NCI-H2196 treated with DMSO at 0.1 percent for 48 hours (cell line): ENCODE data around the gene MIEF1.
A peak's percentile ranks its signal among the peaks of the same experiment; 100 is the strongest.
"Not testable (repeated sequence)": the region's sequence is repeated elsewhere in the genome, so short reads cannot be mapped to it uniquely, and the experiment has no call there.

Source experiments
- DNase-seq: peaks from one replicate; lab custom pipeline; 2025; ENCODE audit not compliant: unreplicated experiment; lab: John Stamatoyannopoulos, UW

The MIEF1 gene

DNA sequence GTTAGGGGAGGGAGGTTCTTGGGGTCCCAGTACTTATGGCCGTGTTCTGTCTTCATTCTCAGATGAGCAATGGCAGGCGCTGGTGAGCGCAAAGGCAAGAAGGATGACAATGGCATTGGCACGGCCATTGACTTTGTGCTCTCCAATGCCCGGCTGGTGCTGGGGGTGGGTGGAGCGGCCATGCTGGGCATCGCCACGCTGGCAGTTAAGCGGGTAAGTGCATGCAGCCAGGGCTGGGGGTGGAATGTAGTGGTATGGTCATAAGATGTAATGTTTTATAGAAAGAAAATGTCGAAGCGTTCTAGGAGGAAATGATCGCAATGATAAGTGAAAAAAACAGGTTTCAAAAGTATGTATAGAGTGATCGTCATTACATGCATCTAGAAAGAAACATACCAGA, 9.1 kb downstream of the MIEF1 start:
- DNase-seq = no peak

DNA sequence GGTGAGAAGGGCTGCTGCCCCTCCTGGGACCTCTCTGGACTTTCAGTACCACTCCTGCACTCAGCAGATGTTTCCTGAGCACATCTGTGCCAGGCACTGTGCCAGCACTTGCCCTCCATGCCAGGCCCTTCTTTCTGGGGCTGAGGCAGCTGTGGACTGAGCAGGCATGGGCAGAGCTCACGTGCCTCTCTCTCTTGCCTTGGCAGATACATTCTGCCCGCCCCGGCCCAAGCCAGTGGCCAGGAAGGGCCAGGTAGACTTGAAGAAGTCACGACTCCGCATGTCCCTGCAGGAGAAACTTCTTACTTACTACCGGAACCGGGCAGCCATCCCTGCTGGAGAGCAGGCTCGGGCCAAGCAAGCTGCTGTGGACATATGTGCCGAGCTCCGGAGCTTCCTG, 9.9 kb downstream of the MIEF1 start:
- no peak for DNase-seq

DNA sequence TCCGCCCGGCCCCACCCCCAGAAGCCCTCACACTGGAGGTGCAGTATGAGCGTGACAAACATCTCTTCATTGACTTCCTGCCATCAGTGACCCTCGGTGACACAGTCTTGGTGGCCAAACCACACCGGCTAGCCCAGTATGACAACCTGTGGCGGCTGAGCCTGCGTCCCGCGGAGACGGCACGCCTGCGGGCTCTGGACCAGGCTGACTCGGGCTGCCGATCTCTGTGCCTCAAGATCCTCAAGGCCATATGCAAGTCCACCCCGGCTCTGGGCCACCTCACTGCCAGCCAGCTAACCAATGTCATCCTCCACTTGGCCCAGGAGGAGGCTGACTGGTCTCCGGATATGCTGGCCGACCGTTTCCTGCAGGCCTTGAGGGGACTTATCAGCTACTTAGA, 11.7 kb downstream of the MIEF1 start:
- no peak for DNase-seq

DNA sequence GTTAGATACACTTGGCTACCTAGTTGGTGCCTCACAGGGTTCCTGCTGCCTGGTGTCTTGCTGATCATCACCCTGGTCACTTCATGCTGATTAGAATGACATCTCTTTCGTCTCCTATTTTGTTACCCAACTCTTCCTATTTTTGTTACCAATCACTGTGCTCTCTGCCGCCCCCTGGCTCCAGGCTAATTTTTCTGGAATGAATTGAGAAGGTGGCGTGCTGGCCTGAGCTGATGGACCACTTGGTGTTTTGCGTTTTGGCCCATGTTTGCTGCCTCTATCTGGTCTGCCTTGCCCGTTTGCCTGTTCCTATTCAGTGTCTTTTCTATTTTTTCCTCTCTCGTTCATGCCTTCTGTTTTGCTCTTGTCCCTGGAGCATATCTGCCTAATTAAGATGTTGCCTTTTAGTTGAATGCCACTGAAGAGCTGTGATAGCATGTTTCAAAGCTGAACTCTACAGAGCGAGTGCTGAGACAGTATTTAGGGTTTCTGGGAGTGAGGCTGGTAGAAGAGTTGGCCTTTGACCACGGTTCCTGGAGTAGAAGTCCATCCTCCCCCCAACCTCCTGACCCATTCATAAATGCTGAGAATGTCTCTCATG, 12.4 kb downstream of the MIEF1 start:
- DNase-seq = no peak

DNA sequence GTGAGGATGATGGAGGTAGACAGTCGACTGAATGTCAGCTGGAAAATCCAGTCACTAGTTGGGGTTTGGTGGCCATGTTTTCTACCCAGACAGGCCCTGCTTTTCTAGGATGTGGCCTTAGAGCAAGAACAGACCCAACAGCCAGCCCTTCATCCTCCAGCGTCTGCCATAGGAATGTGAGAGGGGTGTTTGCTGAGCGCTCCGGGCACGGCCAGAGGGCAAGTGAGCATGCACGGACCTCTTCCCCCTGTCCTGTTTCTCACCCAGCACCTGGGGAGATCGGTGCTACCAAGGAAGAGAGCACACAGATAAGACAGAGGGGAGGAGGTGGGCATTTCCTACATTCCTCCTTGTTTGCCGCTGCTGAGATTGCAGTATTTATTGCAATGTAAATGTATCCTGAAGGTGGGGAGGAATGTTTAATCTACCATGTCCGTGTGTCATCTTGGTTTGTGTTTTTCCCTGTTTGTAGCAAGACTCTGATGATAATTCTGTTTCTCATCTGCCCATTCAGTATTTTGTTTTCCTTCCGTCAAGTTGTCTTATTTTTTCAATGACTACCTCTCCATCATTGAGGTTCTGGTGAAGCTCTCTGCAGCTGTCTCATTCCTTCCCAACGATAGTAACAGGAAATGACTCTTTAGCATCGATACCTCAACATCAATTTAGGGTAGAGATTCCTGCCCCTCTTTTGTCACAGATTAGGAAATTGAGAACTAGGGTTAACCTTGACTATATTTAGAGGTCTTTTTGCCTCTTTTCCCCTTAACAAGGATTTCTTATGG, 13.4 kb downstream of the MIEF1 start:
- DNase-seq = no peak

DNA sequence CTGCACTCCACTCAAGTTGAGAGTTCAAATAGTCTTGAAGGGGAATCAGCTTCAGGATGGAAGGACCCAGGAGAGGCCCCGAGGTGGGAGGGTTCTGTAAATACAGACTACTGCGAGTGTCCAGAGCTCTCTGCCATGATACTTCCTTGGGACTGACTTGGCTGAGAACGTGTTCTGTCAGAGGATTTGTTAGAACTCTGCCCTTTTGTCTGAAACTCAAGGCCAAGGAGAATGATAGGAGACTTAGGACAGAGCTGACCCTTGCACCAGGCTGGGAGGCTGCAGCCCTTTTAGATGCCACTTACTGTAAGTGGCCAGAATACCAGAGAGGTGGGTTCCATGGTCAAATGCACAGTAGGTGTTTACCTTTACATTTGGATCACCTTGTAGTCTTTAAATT, 15.4 kb downstream of the MIEF1 start:
- DNase-seq = no peak

DNA sequence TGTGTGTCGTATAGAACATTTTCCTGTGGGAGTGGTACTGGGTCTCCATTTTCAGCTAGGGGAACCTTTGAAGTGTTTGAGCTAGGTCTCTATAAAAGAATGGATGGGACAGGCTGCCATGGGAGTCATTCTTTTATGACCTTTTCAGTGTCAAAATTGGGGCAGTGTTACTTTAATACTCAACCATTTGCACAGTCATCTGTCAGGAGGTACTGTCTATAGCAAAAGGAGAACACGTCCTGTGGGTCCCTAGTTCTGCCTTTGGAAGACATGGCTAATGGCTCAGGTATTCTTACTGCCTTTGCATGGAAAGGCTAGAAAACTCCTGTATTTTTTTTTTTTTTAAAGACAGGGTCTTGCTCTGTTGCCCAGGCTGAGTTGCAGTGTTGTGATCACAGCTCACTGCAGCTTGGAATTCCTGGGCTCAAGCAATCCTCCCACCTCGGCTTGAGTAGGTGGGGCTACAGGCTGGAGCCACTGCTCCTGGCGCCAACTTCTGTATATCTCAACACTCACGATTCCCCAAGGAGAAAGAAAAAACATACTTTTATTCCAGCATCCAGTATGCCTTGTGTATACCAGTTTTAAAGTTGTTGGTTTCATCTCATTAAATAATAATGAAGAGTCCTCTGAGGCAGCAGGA, 16.2 kb downstream of the MIEF1 start:
- DNase-seq = no peak

DNA sequence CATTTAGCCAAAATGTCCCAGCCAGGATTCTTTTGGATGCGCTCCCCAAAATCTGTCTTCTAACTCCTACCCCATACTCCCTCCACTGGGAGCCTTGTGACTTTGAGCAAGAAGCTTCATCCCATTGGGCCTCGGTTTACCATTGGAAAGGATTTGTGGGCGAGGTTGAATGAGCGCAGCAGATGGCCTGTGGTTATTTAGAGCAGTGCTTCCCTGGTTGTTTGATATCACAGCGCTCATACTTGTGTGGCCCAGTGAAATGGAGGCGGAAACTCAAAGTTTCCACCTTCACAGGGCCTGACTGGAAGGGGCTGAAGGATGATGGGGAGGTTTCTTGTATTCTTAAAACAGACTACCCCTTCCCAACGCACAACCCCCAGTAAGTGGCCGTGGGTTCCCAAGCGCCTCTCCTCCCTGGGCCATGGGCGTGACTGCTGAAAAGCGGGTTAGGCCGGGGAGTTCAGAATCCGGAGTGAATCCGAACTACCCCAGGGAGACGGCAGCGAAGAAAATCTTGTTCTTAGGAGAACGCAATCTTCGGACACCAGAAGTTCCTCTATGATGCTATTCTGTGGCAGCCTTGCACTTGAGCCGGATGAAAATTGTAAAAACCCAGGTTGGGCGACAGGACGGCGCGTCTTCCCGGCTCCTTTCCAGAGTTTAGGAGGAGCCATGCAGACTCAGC, 17.0 kb downstream of the MIEF1 start:
- no peak for DNase-seq

DNA sequence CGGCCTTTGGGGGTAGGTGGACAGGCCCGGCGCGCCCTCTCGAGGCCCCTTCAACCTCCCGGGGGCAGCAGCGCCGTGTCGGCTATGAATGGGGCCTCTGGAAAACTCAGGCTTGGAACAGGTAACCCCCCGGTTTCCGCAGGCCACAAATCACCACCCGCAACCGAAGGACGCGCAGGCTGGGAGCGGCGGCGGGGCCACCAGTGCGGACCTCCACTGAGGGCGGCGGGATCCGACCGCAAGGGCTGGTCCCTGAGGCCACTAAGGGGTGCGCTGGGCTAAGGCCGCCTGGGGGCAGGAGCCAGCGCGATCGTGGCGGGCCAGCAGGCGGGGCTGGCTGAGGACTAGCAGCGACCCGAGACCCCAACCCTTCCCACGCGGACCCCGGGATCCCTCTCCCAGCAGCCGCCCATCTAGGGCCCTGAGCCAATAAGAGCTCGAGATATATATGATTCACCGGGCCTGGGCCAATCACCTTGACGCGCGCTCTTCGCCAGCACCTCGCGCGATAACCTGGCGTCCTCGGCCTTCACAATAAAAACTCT, 17.7 kb downstream of the MIEF1 start:
- peak; percentile 87 for DNase-seq

DNA sequence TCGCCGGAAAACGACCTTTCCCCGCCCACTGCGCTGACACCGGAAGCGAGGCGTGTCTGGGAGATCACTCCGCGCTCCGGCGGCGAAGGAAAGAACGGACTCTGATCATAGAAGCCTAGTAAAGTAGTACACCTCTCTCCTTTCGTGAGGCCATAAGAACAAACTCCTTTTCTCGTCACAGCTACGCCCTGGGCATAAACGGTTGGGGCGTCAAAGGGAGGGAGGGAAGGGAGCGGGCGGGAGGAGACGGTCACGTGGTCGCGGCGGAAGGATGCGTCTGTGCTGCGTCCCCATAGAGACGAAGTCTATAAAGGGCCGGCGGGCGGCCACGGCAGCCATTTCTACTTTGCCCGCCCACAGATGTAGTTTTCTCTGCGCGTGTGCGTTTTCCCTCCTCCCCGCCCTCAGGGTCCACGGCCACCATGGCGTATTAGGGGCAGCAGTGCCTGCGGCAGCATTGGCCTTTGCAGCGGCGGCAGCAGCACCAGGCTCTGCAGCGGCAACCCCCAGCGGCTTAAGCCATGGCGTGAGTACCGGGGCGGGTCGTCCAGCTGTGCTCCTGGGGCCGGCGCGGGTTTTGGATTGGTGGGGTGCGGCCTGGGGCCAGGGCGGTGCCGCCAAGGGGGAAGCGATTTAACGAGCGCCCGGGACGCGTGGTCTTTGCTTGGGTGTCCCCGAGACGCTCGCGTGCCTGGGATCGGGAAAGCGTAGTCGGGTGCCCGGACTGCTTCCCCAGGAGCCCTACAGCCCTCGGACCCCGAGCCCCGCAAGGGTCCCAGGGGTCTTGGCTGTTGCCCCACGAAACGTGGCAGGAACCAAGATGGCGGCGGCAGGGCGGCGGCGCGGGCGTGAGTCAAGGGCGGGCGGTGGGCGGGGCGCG, 18.4 kb downstream of the MIEF1 start, which contains the start of gene ATF4:
ATF4 (plus strand) TSS at position 337 of the 880 bp plus-strand sequence. CDS start 884 bp downstream, outside the sequence.
- peak; percentile 60 for DNase-seq

DNA sequence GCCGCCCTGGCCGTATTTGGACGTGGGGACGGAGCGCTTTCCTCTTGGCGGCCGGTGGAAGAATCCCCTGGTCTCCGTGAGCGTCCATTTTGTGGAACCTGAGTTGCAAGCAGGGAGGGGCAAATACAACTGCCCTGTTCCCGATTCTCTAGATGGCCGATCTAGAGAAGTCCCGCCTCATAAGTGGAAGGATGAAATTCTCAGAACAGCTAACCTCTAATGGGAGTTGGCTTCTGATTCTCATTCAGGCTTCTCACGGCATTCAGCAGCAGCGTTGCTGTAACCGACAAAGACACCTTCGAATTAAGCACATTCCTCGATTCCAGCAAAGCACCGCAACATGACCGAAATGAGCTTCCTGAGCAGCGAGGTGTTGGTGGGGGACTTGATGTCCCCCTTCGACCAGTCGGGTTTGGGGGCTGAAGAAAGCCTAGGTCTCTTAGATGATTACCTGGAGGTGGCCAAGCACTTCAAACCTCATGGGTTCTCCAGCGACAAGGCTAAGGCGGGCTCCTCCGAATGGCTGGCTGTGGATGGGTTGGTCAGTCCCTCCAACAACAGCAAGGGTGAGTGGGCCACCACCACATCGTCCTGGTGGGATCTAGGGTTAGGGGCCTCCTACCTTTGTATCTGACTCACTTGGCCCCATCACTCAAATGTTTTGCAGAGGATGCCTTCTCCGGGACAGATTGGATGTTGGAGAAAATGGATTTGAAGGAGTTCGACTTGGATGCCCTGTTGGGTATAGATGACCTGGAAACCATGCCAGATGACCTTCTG, 19.2 kb downstream of the MIEF1 start:
- DNase-seq = peak; percentile 32

DNA sequence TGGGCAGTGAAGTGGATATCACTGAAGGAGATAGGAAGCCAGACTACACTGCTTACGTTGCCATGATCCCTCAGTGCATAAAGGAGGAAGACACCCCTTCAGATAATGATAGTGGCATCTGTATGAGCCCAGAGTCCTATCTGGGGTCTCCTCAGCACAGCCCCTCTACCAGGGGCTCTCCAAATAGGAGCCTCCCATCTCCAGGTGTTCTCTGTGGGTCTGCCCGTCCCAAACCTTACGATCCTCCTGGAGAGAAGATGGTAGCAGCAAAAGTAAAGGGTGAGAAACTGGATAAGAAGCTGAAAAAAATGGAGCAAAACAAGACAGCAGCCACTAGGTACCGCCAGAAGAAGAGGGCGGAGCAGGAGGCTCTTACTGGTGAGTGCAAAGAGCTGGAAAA, 20.0 kb downstream of the MIEF1 start:
- DNase-seq = not testable (repeated sequence)

DNA sequence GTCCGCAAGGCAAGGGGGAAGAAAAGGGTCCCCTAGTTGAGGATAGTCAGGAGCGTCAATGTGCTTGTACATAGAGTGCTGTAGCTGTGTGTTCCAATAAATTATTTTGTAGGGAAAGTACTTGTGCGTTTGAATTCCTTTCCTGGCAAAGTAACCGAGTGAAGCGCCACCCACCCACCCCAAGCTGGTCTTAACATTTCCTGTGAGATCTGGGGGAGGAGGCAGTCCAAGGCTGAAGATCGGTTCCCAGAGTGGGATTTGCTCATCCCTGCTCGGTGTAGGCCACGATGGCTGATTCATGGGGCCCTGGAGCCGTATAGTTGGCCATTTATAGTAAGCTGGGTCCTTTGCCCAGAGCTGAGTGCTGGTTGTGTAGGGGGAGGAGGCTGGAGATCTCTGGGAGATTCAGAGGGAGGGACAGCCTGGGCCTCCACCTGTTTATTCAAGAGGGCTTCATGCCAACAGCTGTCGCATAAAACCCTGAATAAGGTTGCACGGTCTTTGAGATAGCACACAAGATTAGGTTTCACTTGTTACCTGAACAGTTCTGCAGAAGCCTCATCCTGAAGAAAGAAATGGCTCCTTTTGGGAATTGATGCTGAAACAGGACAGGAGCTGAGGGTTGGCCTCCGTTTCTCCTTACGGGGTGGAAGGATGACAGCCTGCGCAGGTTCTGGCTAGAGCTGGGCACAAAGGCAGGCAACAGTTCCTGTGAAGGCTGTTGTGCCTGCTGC, 20.6 kb downstream of the MIEF1 start:
- DNase-seq = no peak

DNA sequence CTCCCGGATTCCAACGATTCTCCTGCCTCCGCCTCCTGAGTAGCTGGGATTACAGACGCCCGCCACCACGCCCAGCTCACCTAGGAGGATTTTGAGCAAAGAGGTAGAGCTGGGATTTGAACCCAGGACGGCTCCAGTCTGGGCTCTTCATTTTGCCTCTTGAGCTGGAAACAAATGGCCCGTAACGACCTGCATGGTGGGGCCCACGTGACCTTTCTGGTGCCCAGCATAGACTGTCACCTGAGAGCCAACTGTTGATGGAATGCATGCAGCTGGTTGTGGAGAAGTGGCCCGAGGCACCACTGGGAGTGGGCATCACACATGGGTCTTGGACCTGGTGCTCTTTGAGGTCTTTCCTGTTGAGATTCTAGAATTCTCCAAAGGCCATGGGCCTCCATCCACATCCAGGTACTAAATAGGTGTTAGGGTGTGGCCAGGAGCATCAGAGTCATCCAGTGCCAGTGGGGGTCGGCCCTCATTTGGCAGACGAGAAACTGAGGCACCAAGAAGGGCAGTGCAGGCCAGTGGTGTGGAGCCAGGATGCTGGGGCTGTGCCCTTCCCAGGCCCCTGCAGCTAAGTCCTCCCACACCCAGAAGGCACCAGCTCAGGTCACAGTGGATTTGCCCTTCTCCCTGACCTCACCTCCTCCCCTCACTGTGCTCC, 22.1 kb downstream of the MIEF1 start:
- no peak for DNase-seq

DNA sequence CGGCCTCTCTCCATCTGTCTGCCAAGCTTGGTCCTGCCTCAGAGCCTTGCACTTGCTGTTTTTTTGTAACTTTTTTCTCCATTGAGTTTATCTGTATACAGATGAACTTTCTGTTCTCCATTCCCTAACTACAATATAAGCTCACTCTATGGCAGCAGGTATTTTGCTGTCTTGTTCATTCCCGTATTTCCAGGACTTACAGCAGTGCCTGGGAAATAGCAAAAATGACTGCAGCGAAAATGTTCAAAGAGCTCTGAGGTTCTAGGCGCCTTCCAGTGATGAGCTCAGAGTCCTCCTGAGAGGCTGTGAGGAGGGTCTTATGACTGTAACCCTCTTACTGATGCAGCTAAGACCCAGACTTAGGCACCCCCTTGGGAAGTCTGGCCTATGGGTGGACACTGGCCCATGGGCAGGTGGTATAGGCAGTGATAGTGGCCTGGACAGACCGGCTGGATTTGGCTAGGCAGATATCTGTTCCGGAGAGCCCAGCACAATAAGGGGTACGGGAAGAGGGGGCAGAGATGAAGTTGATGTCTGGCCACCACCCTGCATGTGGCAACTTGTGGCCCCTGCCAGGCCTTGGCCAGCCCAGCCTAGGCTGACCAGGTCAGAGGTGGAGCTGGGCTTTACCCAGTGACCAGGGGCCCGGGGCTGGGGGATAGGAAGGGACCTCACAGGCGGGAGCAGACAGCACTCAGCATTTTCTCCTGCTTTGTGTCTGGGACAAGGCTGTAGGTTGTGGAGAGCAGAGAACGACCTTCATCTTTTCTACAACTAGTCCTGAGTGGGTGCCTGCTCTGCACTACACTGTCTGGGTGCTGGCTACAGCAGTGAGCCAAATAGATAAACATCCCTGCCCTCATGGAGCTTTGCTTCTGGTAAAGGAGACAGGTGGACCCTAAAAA, 22.9 kb downstream of the MIEF1 start:
- no peak for DNase-seq

DNA sequence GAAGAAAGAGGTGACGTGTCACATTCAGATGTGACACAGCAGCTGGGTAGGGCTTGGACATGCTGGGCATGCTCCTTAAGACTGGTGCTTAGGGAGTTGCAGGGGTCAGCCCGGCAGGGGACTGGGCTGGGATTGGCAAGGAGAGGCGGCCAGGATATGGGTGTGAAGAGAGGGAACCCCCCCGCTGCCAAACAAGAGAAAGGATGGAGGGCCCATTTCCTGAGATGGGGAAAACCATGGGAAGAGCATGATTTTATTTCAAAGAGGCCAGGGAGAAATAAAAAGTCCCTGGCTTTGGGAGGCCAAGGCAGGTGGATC, 23.5 kb downstream of the MIEF1 start:
- no peak for DNase-seq

DNA sequence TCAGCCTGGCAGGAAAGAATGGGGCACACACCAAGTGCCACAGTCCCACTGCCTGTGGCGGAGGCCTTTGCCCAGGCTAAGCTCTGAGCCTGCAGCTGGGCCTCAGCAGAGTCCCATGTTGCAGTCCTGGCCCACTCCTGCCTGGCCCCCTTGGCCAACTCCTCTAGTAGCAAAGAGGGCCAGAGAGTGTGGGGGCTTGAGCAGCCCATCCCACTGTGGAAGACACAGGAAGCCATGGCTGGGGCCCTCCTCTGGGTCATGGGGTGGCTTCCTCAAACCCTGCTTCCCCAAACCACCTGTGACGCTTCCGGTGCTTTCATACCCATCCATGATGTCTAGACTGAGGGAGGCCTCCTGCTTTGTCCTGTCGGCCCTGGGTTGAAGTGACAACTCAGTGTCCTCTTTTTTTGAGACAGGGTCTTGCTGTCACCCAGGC, 24.7 kb downstream of the MIEF1 start:
- DNase-seq = no peak
